Fibroblast of the conjunctiva (primary cell): ENCODE data around the gene TNFAIP8L1.
A peak's percentile ranks its signal among the peaks of the same experiment; 100 is the strongest.
"Not testable (repeated sequence)": the region's sequence is repeated elsewhere in the genome, so short reads cannot be mapped to it uniquely, and the experiment has no call there.

ENCODE experiments used
- DNase-seq: peaks from one replicate; pipeline ENCODE4 v3.0.0-alpha.2; 2010; ENCODE audit warnings: low read depth

Gene TNFAIP8L1

DNA sequence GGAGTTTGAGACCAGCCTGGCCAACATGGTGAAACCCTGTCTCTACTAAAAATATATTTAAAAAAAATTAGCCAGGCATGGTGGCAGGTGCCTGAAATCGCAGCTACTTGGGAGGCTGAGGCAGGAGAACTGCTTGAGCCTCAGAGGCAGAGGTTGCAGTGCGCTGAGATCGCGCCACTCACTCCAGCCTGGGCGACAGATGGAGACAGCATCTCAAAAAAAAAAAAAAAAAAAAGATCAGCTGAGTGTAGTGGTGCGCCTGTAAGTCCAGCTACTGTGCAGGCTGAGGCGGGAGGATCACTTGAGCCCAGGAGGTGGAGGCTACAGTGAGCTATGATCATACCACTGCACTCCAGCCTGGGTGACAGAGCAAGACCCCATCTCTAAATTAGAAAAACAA, 40.7 kb downstream of the TNFAIP8L1 start:
- DNase-seq: not testable (repeated sequence)

DNA sequence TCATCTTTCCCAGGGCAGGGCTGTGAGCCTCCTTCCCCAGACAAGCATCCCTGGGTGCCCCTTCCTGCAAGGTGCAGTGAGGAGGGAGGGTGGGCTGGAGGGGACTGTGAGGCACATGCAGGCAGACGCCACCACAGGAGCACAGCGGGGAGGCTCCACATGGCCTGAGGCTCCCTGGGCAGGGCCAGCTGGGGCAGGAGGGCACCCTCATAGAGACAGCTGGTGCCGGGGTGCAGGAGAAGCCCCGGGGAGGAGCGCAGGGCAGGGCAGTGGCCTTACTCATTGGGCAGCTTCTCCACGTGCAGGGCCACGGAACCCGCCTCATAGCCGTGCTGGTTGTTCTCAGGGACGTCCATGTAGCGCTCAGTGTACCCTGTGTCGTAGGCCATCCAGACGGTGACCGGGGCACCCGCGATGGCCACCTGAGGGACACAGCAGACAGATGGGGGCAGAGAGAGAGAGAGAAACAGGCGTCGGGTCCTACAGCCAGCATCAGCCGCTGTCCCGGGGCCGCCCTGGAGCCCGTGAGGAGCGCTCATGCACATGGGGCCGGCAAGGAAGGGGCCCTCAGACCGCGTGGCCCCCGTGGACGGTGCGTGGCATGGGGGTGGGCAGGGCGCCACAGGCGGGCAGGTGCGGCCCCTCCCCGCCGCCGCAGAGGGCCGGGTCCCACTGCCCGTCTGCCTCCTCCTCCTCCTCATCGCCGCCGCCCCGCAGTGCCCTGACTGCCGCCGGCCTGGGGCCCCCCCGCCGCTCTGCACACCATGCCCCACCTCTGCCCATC, 43.3 kb downstream of the TNFAIP8L1 start:
- DNase-seq: no peak

GRCh38 chr19:4684312-4685095, 45.2 kb downstream of the TNFAIP8L1 start:
- DNase-seq: no peak

GRCh38 chr19:4686700-4687099, 47.4 kb downstream of the TNFAIP8L1 start:
- DNase-seq: no peak

GRCh38 chr19:4687396-4687795, 48.1 kb downstream of the TNFAIP8L1 start:
- DNase-seq: no peak

GRCh38 chr19:4688587-4688986, 49.3 kb downstream of the TNFAIP8L1 start:
- no peak for DNase-seq

GRCh38 chr19:4689403-4689802, 50.1 kb downstream of the TNFAIP8L1 start:
- DNase-seq: no peak

GRCh38 chr19:4690361-4690760, 51.0 kb downstream of the TNFAIP8L1 start:
- no peak for DNase-seq

DNA sequence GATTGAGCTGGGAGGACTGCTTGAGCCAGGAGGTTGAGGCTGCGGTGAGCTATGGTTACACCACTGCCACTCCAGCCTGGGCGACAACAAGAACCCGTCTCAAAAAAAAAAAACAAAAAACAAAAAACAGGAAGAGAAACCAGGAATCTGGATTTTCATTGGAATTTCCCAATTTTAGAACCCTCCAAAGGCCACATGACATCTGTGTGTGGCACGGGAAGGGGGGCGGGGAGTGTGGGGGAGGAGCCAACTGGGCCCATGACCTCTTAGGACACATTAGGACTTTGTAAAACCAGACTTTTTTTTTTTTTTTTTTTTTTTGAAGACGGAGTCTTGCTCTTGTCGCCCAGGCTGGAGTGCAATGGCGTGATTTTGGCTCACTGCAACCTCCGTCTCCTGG, 52.1 kb downstream of the TNFAIP8L1 start:
- no peak for DNase-seq

DNA sequence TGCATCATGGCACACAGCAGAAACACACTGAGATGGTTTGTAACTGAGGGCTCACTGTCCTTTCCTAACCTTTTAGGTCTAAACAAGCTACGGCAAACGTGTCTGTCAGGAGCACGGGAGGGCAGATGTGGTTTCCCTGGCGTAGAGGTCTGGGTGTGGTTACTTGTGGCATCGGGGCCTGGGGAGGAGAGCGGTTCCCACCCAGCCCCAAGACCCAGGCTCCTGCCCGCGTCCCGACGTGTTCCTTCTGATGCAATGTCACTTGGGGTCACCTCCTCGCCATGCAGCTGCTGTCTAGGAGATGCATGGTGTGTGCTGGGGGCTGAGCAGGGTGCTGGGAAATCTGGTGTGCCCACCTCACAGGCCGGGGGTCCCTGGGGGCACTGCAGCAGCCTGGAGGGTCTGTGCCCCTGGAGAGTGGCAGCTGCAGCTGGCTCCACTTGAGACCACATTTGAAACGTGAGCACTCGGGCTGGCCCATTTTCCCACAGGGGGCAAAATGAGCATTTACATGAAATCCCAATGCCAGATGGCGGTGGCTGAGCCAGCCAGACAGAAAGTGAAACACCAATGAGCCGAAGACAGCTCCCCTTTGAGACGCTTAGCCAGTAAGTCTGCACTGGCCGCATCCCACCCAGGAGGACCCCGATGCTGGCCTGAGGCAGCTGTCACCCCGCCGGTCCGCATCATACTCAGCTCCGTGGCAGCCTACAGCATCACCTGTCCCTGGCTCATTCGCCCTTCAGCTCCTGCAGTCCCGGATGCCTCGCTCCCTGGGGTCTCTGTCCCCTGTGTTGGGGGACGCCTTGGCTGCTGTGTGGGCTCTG, 53.1 kb downstream of the TNFAIP8L1 start:
- DNase-seq: no peak

DNA sequence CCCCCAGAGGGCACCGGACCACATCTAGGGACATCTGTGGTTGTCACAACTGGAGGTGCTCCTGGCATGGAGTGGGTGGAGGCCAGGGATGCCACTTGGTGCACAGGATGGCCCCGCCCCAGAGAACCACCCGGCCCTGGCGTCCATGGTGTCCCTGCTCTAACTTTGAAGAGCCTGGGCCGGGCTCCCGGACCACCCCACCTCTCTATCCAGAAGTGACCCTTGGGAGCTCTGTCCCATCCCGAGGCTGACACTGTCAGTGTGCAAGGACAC, 53.7 kb downstream of the TNFAIP8L1 start:
- no peak for DNase-seq

GRCh38 chr19:4693471-4694121, 54.3 kb downstream of the TNFAIP8L1 start:
- DNase-seq: no peak

GRCh38 chr19:4694211-4694987, 55.1 kb downstream of the TNFAIP8L1 start:
- peak; percentile 85 for DNase-seq

DNA sequence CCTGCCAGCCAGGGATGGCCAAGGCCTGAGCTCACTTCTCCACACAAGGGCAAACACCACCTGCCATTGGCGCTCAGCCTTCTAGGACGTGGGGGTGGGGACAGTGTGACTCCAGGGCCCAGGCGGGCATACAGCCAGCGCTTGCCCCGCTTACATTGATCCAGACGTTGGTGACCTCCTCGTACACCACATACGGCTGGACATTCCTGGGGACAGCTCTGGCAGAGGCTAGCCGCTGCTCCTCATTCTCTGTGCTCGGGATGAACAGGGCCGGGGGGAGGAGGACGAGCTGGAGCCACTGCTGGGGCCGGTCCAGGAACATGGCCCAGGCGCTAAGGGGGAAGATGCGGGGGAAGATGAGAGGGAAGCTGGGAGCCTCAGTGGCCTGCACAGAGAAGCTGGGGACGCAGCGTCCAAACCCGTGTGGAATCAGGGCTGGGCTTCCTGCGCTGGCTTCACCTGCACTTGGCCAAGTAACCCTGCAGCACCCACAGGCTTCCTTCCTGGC, 56.0 kb downstream of the TNFAIP8L1 start:
- no peak for DNase-seq

DNA sequence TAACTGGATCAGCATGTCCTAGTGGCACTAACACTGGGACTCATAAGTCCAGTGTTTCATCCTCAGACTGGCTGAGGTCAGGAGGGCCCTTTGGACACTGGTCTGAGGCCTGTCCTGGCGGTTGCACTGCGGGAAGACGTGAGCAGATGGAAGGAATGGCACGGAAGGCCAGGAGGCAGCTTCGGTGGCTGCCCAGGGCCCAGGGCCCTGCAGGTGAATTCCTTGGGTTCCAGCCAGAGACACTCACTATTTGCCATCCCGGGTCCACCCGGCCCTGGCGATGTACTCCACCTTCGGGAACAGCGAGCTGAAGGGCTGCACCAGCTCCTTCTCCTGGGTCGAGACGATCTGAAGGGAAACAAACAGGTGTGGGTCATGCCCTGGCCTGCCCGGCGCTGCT, 58.0 kb downstream of the TNFAIP8L1 start:
- no peak for DNase-seq

DNA sequence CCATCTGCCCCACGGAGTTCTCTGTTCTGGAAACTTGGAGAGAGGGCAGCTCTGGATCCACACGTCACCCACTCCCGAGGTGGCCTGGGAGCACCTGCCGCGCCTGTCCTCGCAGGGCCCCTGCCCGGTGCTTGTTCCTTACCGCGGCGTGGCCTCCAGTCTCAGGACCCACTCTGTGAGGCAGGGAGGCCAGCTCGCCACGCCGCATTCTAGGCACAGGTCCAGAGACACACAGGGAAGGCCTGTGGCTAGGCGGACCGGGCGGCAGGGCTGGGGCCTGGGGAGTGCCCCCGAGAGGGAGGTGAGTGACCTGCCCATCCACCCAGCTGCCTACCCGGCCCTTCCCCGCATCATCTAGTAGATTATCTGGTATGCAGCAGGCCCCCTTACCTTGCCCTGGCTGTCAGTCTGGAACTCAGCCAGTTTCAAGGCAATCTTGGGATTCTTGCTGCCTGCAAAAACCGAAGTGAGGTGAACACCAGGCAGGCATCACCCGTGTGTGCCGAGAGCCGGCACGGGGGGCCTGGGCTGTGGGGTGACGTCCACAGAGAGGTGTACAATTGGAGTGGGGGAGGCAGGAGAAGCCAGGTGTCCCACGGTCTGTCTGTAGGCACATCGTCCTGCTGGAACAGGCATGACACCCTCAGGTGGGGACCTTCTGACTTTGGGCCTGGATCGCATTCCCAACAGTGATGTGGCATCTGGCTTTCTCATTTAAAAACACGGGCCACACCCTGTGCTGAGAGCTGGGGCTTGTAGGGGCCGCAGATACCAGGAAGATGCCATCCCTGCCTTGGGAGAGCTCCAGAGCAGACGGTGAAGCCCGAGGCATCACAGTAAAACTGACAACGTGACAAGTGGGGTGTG, 60.7 kb downstream of the TNFAIP8L1 start:
- no peak for DNase-seq

- no peak for DNase-seq
These were observed 61.3 kb downstream of the TNFAIP8L1 start for GRCh38 chr19:4700693-4700970.

GRCh38 chr19:4701557-4701956, 62.2 kb downstream of the TNFAIP8L1 start:
- no peak for DNase-seq

DNA sequence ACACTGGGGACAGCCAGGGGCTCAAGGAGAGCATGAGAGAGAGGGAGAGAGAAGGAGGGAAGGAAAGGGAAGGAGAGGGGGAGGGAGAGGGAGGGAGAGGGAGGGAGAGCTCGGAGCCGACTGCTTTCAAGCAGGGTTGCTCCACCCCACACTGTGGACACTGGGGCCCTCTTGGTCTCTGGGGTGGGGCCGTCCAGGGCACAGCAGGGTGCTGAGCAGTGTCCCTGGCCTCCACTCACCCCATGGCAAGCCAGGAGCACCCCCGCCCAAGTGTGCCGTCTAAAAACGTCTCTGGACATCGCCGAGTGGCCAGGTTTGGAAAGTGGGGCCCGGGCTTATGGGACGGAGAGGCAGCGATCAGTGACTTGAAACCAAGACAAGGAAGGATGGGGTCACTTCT, 63.4 kb downstream of the TNFAIP8L1 start:
- DNase-seq: no peak

- DNase-seq: no peak
These were observed 64.5 kb downstream of the TNFAIP8L1 start for GRCh38 chr19:4703671-4704316.
